NOMO-1 (cell line): Measurements from ENCODE around the gene F9.
"Not testable (repeated sequence)": the region's sequence is repeated elsewhere in the genome, so short reads cannot be mapped to it uniquely, and the experiment has no call there.

ENCODE experiments used
- DNase-seq, 2 experiments: peaks; one replicate each; lab custom pipeline; 2025; ENCODE audit not compliant: unreplicated experiment in 2 of 2; lab: John Stamatoyannopoulos, UW

The F9 gene

GRCh38 chrX:139530550-139530949 lies at the start of gene F9:
TSS of gene F9 (plus strand) at chrX:139530739. CDS start at chrX:139530765, 26 bp downstream.
- DNase-seq = no peak

- no peak for DNase-seq
These were observed 46.8 kb upstream of the F9 start for GRCh38 chrX:139483699-139484098.

GRCh38 chrX:139484591-139484990 lies 45.9 kb upstream of the F9 start:
- no peak for DNase-seq

GRCh38 chrX:139495324-139495723 lies 35.2 kb upstream of the F9 start:
- no peak for DNase-seq

- peak; percentile 2 to 40 for DNase-seq
These were observed 24.2 kb upstream of the F9 start for GRCh38 chrX:139506333-139506732.

- DNase-seq = no peak
These were observed 22.4 kb upstream of the F9 start for GRCh38 chrX:139508099-139508498.

- peak in 1 of 2 experiments; percentile 62 for DNase-seq
These were observed 12.1 kb upstream of the F9 start for GRCh38 chrX:139518475-139518874.

- not testable (repeated sequence) for DNase-seq
These were observed 1.7 kb upstream of the F9 start for GRCh38 chrX:139528829-139529228.

- DNase-seq = no peak
These were observed 2.3 kb downstream of the F9 start for GRCh38 chrX:139532834-139533233.

- no peak for DNase-seq
These were observed 2.9 kb downstream of the F9 start for GRCh38 chrX:139533444-139533843.

GRCh38 chrX:139538907-139539790 lies 8.6 kb downstream of the F9 start:
- no peak for DNase-seq

- no peak for DNase-seq
These were observed 12.1 kb downstream of the F9 start for GRCh38 chrX:139542652-139543051.

GRCh38 chrX:139543920-139544319 lies 13.4 kb downstream of the F9 start:
- DNase-seq = no peak

- DNase-seq = no peak
These were observed 14.1 kb downstream of the F9 start for GRCh38 chrX:139544591-139544990.

- peak in 1 of 2 experiments; percentile 25 for DNase-seq
These were observed 23.8 kb downstream of the F9 start for GRCh38 chrX:139554376-139554775.

GRCh38 chrX:139554991-139555675 lies 24.6 kb downstream of the F9 start:
- no peak for DNase-seq

- DNase-seq = peak in 1 of 2 experiments; percentile 40
These were observed 29.0 kb downstream of the F9 start for GRCh38 chrX:139559383-139560042.

GRCh38 chrX:139560221-139560620 lies 29.7 kb downstream of the F9 start:
- DNase-seq = no peak

- DNase-seq = no peak
These were observed 32.7 kb downstream of the F9 start for GRCh38 chrX:139563251-139563650.

- DNase-seq = no peak
These were observed 36.4 kb downstream of the F9 start for GRCh38 chrX:139566981-139567380.

- peak in 1 of 2 experiments; percentile 33 for DNase-seq
These were observed 50.5 kb downstream of the F9 start for GRCh38 chrX:139581068-139581467.
